ENCODE measurements around the gene ZNF433. TPM values are rescaled to one million over a fixed set of nuclear protein-coding genes. Genes with fewer than 3 reads are reported as not detected.

Gene ZNF433
- total RNA-seq, 4 donors from 2014 or later, result 5.4 to 12.8 (median 6.5) TPM

GRCh38 chr19:12043752-12044422 is 8.4 kb upstream of the ZNF433 start:
- H3K36me3 ChIP-seq, result peaks cover 0 to 16% of the 10 kb centered on the region in 2 donors
- WGBS, 2 donors (ENCODE audit: low coverage in 1 of 2), result 85 to 95% methylated on average over 4 to 5 of the region's 5 CpGs
- no peak overlapping the region for H3K4me3 ChIP-seq

GRCh38 chr19:12042893-12043292 is 7.4 kb upstream of the ZNF433 start:
- Histone ChIP-seq H3K4me3 (no peak overlapping the region), H3K27me3 (no peaks in the 10 kb centered on the region), H3K36me3 (peaks cover 0 to 16% of the 10 kb centered on the region in 2 donors), H3K4me1 (no peaks in the 10 kb centered on the region), H3K9me3 (peaks cover 0 to 35% (median 6%) of the 10 kb centered on the region in 3 donors), H3K27ac (no peak overlapping the region)
- no peak for ATAC-seq
- TF ChIP-seq POLR2A (IDR thresholded peaks at IDR 0.05), result no peak
- no peak for TF ChIP-seq EP300 (IDR thresholded peaks at IDR 0.05)
- TF ChIP-seq CTCF (IDR thresholded peaks at IDR 0.05), result no peak
- no peak for TF ChIP-seq POLR2AphosphoS5 (IDR thresholded peaks at IDR 0.05)

More at GRCh38 chr19:12043752-12044422, 8.4 kb upstream of the ZNF433 start:
- H3K9me3 ChIP-seq, result peaks cover 0 to 35% (median 6%) of the 10 kb centered on the region in 3 donors
- no peak for ATAC-seq
- H3K27ac ChIP-seq, result no peak overlapping the region
- no peaks in the 10 kb centered on the region for H3K4me1 ChIP-seq
- TF ChIP-seq POLR2AphosphoS5 (IDR thresholded peaks at IDR 0.05), result no peak
- TF ChIP-seq CTCF (IDR thresholded peaks at IDR 0.05), result no peak
- no peak for TF ChIP-seq EP300 (IDR thresholded peaks at IDR 0.05)
- no peak for TF ChIP-seq POLR2A (IDR thresholded peaks at IDR 0.05)
- no peaks in the 10 kb centered on the region for H3K27me3 ChIP-seq

GRCh38 chr19:12034620-12035019 is 859 bp downstream of the ZNF433 start:
- peak overlapping the region in 2 of 4 donors; percentile 86 to 94 for H3K27ac ChIP-seq
- 30 to 31% methylated on average over 7 to 8 of the region's 8 CpGs for WGBS, 2 donors (ENCODE audit: low coverage in 1 of 2)
- no peaks in the 10 kb centered on the region for H3K9me3 ChIP-seq
- peaks cover 0 to 34% (median 0%) of the 10 kb centered on the region in 3 donors for H3K4me1 ChIP-seq
- no peaks in the 10 kb centered on the region for H3K27me3 ChIP-seq
- TF ChIP-seq POLR2AphosphoS5 (IDR thresholded peaks at IDR 0.05), result no peak
- TF ChIP-seq CTCF (IDR thresholded peaks at IDR 0.05), result no peak
- TF ChIP-seq POLR2A (IDR thresholded peaks at IDR 0.05), result no peak
- peaks cover 0 to 3% of the 10 kb centered on the region in 2 donors for H3K36me3 ChIP-seq
- peak overlapping the region; percentile 72 to 86 for H3K4me3 ChIP-seq
- ATAC-seq, result no peak

- no peaks in the 10 kb centered on the region for H3K27me3 ChIP-seq
- TF ChIP-seq POLR2AphosphoS5 (IDR thresholded peaks at IDR 0.05) (no peak), CTCF (IDR thresholded peaks at IDR 0.05) (no peak), POLR2A (IDR thresholded peaks at IDR 0.05) (no peak), EP300 (IDR thresholded peaks at IDR 0.05) (no peak)
- H3K36me3 ChIP-seq, result peaks cover 0 to 6% of the 10 kb centered on the region in 2 donors
- H3K27ac ChIP-seq, result peak overlapping the region in 1 of 4 donors; percentile 86
- no peak overlapping the region for H3K4me3 ChIP-seq
- 63 to 75% methylated on average over 2 of the region's 2 CpGs for WGBS, 2 donors (ENCODE audit: low coverage in 1 of 2)
- H3K4me1 ChIP-seq, result peaks cover 0 to 34% (median 0%) of the 10 kb centered on the region in 3 donors
- H3K9me3 ChIP-seq, result no peaks in the 10 kb centered on the region
- no peak for ATAC-seq
These were observed 1.3 kb downstream of the ZNF433 start for GRCh38 chr19:12034198-12034597.

GRCh38 chr19:12015753-12016116 is 19.7 kb downstream of the ZNF433 start:
- Histone ChIP-seq H3K27me3 (no peaks in the 10 kb centered on the region), H3K27ac (no peak overlapping the region), H3K4me3 (no peak overlapping the region), H3K36me3 (peaks cover 4 to 58% of the 10 kb centered on the region in 2 donors), H3K9me3 (peaks cover 0 to 69% (median 0%) of the 10 kb centered on the region in 3 donors), H3K4me1 (no peaks in the 10 kb centered on the region)
- 83 to 92% methylated on average over 1 to 2 of the region's 2 CpGs for WGBS, 2 donors (ENCODE audit: low coverage in 1 of 2)
- TF ChIP-seq POLR2A (IDR thresholded peaks at IDR 0.05) (no peak), CTCF (IDR thresholded peaks at IDR 0.05) (no peak), EP300 (IDR thresholded peaks at IDR 0.05) (no peak), POLR2AphosphoS5 (IDR thresholded peaks at IDR 0.05) (no peak)
- ATAC-seq, result no peak

Data from gastroesophageal sphincter (tissue), 4 donors.